CD4-positive, alpha-beta T cell treated with Interleukin-17A for 4 hours (primary cell): ENCODE data around the gene SMDT1.
"Not testable (repeated sequence)": the region's sequence is repeated elsewhere in the genome, so short reads cannot be mapped to it uniquely, and the experiment has no call there.

ENCODE experiments used
- DNase-seq: peaks from one replicate; pipeline ENCODE4 v3.0.0-alpha.2; 2020; ENCODE audit warnings: mixed read lengths

SMDT1 gene

DNA sequence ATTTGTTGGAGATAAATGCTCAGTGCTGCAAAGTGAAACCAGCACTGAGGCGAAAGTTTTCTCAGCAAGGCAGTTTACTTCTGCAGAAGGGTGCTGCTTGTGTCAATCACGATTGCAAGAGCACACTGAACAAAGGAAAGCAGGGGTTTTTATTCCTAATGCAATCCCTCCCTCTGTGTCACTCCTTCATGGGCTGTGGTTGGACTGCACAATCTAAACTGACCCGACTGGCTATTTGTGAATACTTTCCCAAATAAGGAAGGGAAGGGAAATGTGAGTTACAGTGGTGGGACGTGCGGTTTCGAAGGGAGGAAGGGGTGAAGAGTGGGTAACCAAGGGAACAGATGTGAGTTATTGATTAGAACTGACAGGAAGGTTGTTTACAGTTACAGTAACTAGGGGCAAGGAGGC lies 35.9 kb downstream of the SMDT1 start:
- not testable (repeated sequence) for DNase-seq

DNA sequence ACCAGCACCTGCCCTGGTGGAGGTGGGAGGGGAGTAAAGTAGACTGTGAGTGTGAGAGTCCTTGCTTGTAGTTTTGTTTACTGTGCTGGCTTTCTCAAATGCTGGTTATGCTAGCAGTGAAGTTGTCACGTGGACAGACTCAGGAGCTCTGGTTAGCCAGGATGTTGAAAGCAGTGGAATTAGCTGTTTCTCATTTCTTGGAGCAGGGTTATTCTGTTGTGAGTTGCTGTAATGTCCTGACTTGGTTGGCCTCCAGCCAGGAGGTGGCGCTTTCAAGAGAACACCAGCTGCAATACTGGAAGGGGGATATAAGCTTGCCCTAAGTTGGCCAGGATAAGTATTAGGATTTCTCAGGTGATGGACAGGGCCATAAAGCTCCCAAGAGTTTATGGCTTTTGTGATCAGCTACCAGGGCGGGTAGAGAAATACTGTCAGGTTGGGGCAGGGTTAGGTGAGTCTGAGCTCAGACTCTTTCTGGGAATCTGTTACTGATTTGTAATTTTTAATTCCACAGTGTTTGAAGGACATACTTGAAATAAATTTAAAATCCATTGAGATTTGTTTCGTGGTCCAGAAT lies 37.4 kb downstream of the SMDT1 start:
- no peak for DNase-seq

GRCh38 chr22:42120231-42121021 lies 40.9 kb downstream of the SMDT1 start:
- peak; percentile 53 for DNase-seq

DNA sequence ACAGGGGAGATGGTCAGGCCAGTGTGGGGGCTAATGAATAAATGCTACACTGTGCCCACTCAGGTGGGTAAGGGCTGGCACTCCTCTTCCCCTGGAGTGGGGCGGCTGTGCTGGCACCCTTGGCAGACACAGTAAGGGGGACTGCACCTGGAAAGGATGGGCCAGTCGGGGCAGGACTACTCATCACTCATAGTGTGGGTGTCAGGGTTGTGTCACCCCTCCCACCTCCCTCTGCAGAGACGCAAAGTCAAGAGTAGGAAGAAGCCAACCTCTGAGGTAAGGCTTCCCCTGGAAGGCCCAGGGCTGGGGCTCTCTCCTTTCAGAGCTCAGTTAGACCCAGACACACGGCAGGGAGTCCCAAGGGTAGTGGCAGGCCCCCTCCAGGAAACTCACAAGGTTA lies 44.0 kb downstream of the SMDT1 start:
- not testable (repeated sequence) for DNase-seq

DNA sequence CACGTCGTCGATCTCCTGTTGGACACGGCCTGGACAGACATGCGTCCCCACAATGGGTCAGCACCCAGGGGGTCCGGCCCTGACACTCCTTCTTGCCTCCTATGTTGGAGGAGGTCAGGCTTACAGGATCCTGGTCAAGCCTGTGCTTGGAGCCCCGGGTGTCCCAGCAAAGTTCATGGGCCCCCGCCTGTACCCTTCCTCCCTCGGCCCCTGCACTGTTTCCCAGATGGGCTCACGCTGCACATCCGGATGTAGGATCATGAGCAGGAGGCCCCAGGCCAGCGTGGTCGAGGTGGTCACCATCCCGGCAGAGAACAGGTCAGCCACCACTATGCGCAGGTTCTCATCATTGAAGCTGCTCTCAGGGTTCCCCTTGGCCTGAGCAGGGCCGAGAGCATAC lies 48.1 kb downstream of the SMDT1 start:
- no peak for DNase-seq

- not testable (repeated sequence) for DNase-seq
Observed at GRCh38 chr22:42128007-42128406, 48.5 kb downstream of the SMDT1 start.

GRCh38 chr22:42128776-42129694 lies 49.5 kb downstream of the SMDT1 start:
- DNase-seq = peak; percentile 13

DNA sequence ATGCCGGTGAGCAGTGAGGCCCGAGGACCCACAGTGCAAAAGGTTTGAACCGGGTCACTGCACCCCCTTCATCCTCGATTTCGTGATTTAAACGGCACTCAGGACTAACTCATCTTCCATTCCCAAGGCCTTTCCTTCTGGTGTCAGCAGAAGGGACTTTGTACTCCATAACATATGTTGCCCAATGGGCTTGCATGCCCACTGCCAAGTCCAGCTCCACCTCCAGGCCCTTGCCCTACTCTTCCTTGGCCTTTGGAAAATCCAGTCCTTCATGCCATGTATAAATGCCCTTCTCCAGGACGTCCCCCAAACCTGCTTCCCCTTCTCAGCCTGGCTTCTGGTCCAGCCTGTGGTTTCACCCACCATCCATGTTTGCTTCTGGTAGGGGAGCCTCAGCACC lies 50.7 kb downstream of the SMDT1 start:
- not testable (repeated sequence) for DNase-seq

DNA sequence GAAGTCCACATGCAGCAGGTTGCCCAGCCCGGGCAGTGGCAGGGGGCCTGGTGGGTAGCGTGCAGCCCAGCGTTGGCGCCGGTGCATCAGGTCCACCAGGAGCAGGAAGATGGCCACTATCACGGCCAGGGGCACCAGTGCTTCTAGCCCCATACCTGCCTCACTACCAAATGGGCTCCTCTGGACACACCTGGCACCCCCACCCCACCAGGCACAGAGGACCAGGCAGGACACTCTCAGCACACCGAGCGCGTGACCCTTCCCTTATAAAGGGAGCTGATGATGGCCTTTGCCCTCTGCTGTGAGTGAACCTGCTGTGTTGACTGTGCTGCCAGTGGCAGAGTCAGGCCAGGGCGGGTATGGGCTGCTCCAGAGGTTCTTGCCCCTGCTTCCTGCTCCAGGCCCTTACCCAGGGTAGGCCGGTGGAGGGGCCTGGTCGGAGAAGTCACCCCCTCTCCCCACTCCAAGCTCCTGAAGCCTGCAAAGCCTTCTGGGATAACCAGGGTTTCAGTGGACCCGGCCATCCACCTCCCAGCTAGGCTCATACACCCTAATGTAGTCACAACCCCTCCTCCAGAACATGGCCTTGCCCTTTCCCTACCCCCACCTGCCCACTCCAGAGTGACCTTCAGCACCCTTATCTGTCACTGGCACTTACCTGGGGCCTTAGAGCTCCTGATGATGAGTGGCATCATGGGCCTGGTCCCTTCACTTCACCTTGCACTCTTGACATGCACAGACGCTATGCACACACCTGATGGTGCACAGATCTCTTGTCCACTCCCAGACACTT lies 51.3 kb downstream of the SMDT1 start, which contains the start of gene CYP2D6:
Gene CYP2D6, minus strand, starts transcription at position 172 of the 793 bp plus-strand sequence. Its CDS starts 19 bp downstream, at position 153.
- DNase-seq = not testable (repeated sequence)

DNA sequence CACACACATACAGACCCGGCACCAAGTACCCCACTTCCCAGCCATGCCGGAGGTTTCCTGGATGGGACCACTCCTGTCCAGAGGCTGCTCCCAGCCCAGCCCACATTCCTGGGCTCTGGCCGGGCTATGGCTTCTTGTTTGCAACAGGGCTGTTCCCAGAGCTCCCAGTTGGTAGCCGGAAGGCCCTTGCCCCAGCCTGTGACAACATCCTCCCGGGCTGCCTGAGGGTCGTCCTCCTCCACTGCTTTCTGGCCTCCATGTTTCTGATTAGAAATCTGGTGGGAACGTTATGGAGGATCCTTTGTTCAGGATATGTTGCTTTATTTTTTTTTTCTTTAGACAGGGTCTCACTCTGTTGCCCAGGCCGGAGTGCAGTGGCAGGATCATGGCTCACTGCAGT lies 52.1 kb downstream of the SMDT1 start:
- no peak for DNase-seq

DNA sequence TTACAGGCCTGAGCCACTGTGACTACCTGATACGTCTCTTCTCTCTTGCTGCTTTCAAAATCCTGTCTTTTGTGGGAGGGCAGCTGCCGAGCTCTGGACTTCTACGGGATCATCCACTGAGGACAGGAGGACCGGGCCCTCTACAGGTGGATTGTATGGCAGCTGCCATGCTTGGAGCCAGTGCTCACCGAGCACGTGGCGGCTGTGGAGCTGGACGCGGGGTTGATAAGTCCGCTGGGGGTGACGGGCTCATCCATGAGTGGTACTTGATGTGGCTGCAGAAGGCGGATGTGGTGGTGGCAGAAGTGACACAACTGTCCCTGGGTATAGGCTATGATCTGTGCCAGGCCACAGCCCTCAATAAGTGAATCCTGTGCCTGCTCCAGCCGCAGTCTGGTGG lies 53.0 kb downstream of the SMDT1 start:
- DNase-seq = no peak
